Stimulated activated naive B cell treated with anti-CD40 and anti-IgM and Interleukin-4, amounts not matched to agents 10 μg/mL and 1 μg/mL and 100 μg/mL, for 72 hours (primary cell): ENCODE measurements around the gene PARD6B.

Source experiments
- ATAC-seq, 2 donors: fragments of 150-1000 bp; cut with Tn5 transposase; replicated peaks; 2 replicates each; pipeline ENCODE4 v1.10.0; 2021; ENCODE audit warnings: moderate library complexity in 1 of 2
- DNase-seq: peaks from one replicate; pipeline ENCODE4 v3.0.0; 2021
- H3K27ac Mint-ChIP-seq: one replicate; pipeline ENCODE4 v1.8.0; 2022; ENCODE audit warnings: mild to moderate bottlenecking, mixed read lengths
- H3K27me3 Mint-ChIP-seq, 2 donors: one replicate each; pipeline ENCODE4 v1.8.0; 2022; ENCODE audit warnings: mixed read lengths in 2 of 2
- H3K36me3 Mint-ChIP-seq, 2 donors: one replicate each; pipeline ENCODE4 v1.8.0; 2022; ENCODE audit warnings: mixed read lengths in 2 of 2, mild to moderate bottlenecking in 1 of 2
- H3K4me1 Mint-ChIP-seq, 2 donors: one replicate each; pipeline ENCODE4 v1.8.0; 2022; ENCODE audit warnings: mixed read lengths in 2 of 2, mild to moderate bottlenecking in 1 of 2
- H3K4me3 Mint-ChIP-seq, 2 donors: one replicate each; pipeline ENCODE4 v1.8.0; 2022; ENCODE audit warnings: mild to moderate bottlenecking in 2 of 2, mixed read lengths in 2 of 2, moderate library complexity in 1 of 2
- H3K9me3 Mint-ChIP-seq, 2 donors: one replicate each; pipeline ENCODE4 v1.8.0; 2022; ENCODE audit warnings: mixed read lengths in 2 of 2, mild to moderate bottlenecking in 1 of 2

The PARD6B gene

DNA sequence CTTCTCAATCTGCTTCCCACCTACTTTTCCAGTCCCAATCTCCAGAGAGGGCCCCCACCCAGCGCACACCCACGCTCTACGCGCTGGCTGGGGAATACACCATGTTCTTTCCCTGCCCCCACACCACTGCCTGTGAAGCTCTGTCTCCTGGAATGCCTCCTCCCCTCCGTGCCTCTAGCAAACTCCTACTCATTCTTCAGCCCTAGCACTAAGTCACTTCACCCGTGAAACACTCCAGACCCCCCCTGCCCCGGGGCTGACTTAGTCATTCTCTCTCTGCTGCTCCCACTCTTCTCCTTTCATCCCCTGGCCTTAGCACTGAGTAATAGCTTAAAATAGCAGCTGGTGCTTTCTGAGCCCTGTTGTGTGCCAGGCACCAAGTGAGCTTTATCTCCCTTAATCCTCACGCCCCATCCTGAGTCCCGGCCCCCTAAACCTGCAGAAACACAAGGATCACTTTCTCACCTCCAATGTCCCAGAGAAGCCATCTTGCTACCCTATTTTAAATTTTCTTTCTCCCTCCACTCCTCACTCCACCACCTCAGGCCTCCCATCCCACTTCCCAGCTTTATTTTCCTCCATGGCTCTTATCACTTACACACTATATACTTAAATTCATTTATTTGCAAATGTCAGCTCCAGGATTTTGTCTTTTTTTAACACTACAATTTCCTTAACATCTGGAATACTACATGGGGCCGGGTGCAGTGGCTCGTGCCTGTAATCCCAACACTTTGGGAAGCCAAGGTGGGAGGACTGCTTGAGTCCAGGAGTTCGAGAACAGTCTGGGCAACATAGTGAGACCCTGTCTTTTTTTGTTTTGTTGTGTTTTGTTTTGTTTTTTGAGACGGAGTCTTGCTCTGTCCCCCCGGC is 6.3 kb upstream of the PARD6B start:
- Mint-ChIP-seq H3K9me3 (no peaks in the 10 kb centered on the region), H3K36me3 (no peaks in the 10 kb centered on the region), H3K27ac (no peak overlapping the region), H3K4me1 (peaks cover 1 to 2% of the 10 kb centered on the region in 2 donors), H3K27me3 (no peaks in the 10 kb centered on the region), H3K4me3 (no peak overlapping the region)
- ATAC-seq (peak; percentile 29 to 68), DNase-seq (no peak)

DNA sequence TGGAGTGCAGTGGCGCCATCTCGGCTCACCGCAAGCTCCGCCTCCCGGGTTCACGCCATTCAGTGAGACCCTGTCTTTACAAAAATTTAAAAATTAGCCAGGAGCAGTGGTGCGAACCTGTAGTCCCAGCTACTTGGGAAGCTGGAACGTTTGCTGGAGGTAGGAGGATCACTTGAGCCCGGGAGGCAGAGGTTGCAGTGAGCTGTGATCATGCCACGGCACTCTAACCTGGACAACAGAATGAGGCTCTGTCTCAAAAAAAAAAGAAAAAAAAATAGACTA is 5.7 kb upstream of the PARD6B start:
- Mint-ChIP-seq H3K27me3 (no peaks in the 10 kb centered on the region), H3K27ac (no peak overlapping the region), H3K4me3 (no peak overlapping the region), H3K36me3 (no peaks in the 10 kb centered on the region), H3K9me3 (no peaks in the 10 kb centered on the region), H3K4me1 (peaks cover 4 to 7% of the 10 kb centered on the region in 2 donors)
- no peak for DNase-seq
- no peak for ATAC-seq

DNA sequence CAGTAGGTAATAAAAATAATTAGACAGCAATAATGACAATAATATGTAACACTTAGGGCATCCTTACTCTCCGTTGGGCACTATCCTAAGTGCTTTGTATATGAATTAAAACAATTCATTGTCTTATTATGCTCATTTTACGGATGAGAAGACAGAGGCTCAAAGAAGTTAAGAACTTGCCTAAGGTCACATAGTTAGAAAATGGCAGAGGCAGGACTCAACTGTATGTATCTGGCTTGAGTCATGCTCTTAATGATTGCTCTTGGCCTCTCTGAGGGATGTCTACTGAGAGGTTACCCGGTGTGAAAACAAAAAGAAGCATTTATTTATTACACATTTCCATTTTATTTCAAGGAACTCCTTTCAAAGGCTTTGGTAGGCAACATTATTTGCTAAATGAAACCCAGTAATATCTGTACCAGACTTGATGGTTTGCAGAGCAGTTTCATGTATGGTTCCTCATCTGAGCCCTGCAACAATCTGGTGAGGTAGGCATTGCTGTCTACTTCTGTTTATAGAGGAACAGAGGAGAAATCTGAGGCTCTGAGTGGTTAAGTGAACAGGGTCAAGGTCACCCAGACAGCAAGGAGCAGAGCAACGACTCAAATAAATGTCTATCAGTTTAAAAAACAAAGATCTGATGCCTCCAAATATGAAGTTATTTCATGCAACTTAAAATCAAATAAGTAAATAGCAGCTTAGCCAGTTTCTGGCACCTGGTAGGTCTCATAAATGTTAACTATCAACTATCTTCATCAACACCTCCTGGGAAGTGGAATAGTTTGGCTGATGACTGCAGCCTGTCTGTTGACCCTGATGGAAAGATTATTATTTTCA is 4.2 kb upstream of the PARD6B start:
- no peak overlapping the region for H3K27ac Mint-ChIP-seq
- peaks cover 4 to 9% of the 10 kb centered on the region in 2 donors for H3K4me1 Mint-ChIP-seq
- no peaks in the 10 kb centered on the region for H3K9me3 Mint-ChIP-seq
- no peaks in the 10 kb centered on the region for H3K27me3 Mint-ChIP-seq
- H3K4me3 Mint-ChIP-seq: no peak overlapping the region
- ATAC-seq (no peak), DNase-seq (no peak)
- no peaks in the 10 kb centered on the region for H3K36me3 Mint-ChIP-seq

DNA sequence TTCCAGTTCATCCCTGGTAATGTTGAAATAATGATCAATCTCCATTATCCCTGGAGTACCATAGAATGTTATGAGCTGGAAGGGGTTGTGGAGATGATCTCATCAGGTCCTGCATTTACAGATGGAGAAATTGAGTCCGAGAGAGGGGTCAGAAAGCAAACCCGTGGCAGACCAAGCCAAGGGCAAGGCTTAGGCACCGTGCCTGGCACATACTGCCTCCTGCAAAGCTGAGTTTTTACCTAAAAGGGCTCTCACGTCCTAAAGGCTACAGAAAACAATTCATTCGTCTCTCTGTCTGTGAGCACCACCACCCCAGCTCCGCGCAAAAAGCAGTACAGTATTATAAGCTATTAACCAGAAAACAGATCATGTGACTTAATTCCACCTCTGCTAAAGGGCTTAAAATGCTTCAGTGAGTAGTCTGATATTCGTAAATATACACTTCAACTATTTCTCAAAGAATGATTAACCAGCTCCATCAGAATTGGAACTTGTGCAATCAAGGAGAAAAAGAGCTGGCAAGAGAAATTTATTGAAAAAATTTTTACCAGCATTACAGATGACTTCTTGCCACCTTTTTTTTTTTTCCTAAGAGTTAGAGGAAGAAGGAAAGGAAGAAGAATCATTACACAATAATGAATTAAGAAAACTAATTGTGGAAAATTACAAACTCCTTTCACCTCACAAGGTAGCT is 3.4 kb upstream of the PARD6B start:
- Mint-ChIP-seq H3K4me3 (no peak overlapping the region), H3K9me3 (no peaks in the 10 kb centered on the region), H3K27me3 (no peaks in the 10 kb centered on the region), H3K36me3 (no peaks in the 10 kb centered on the region), H3K4me1 (peaks cover 7 to 17% of the 10 kb centered on the region in 2 donors), H3K27ac (no peak overlapping the region)
- DNase-seq (no peak), ATAC-seq (no peak)

DNA sequence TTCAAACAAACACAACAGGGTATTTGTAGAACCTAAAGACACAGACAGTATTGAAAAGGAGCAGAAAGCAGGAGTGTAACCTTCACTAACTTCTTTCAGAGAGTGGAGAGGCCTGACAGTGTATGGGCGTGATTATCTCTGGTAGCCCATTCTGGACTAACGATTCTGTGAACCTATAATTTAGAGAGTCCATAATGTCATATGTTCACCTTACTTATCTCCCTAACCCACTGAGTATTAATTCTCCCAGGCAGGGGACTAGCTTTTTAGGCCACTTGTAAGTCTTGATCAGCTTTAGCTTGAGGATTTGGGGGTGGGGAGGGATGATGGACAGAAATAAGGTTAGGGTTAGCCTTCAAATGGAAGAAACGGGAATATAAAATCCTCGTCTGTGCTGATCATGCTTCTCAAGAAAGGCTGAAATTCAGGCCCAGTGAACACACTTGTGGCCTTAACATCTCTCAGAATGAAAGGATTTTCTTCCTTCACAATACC is 2.8 kb upstream of the PARD6B start:
- ATAC-seq (no peak), DNase-seq (no peak)
- H3K27me3 Mint-ChIP-seq: no peaks in the 10 kb centered on the region
- H3K4me3 Mint-ChIP-seq: no peak overlapping the region
- H3K27ac Mint-ChIP-seq: no peak overlapping the region
- peaks cover 7 to 17% of the 10 kb centered on the region in 2 donors for H3K4me1 Mint-ChIP-seq
- H3K36me3 Mint-ChIP-seq: no peaks in the 10 kb centered on the region
- H3K9me3 Mint-ChIP-seq: no peaks in the 10 kb centered on the region

DNA sequence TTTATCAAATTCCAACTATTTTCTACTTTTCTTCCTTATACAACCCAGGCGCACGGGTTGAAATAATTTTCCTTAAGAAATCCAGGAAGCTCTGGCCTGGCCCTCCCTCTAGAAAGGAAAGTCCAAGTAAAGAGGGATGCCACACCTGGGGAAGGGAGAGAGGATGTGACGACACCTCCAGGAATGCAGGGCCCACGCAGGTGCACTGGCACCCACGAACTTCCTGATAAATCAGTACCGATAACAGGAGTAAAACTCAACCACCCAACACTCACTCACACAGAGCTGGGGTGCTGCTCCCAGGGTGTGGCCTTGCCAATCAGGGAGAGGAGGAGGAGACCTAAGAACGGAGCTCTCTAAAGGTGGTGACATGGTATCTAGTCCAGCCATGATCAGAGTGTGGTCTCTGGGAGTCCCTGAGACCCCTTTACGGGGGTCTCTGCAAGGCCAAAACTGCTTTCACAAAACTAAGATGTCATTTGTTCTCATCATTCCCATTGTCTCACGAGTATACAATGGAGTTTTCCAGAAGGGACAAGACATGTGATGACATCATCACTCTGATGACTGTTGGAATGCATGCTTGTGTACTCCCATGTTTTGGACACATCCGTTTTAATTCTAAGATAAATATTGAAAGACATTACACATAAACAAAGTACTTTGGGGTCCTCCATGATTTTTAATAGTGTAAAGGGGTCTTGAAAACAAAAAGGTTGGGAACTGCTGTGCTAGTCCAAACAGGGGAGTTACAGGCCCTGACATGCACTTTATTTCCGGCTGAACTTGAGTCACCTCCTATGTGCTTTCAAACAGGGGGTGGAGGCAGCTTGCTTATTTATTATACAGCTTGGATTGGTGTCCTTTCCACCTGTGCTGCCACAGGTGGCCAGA is 2.2 kb upstream of the PARD6B start:
- Mint-ChIP-seq H3K27me3 (no peaks in the 10 kb centered on the region), H3K27ac (no peak overlapping the region), H3K4me1 (peaks cover 7 to 17% of the 10 kb centered on the region in 2 donors), H3K4me3 (no peak overlapping the region), H3K36me3 (no peaks in the 10 kb centered on the region), H3K9me3 (no peaks in the 10 kb centered on the region)
- no peak for ATAC-seq
- DNase-seq: no peak

DNA sequence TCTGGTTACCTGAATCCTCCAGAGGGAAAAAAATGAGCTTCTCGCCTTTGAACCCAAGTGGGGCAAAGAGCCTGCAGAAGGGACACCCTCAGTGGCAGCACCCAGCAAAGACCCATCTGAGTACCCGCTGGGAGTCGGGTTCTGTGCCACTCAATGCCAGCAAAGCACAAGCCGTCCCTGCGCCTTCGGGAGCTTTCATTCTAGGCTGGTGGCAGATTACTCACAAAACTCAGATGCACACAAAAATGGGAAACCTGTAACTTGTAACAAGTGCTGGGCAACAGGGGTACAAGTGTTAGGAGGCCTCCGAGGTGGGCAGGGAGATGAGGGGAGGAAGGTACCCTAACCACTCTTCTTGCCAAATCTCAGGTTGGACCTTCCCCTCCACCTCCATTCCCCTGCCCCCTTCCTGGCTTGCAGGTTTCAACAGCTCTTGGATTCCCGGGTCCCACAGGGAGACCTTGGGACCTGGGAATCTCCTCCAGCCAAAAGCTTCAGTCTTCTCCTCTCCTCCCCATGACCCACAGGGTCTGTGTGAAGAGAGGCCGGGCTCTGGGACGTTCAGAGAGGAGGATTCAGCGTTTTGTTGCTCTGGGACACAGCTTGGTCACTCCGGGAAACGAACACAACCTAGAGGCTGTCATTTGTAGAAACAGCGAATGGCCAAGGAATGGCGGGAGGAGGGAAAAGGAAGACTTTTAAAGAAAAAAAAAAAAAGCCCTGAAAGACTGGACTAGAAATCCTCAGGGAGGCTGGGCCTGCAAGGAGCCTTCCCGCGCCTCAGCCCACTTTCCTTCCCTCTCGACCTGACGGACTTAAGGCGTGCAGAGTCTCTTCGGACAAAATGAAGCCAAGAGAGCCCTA is 1.2 kb upstream of the PARD6B start:
- no peaks in the 10 kb centered on the region for H3K9me3 Mint-ChIP-seq
- peaks cover 7 to 17% of the 10 kb centered on the region in 2 donors for H3K4me1 Mint-ChIP-seq
- H3K4me3 Mint-ChIP-seq: peak overlapping the region; percentile 89 to 91
- H3K27ac Mint-ChIP-seq: peak overlapping the region; percentile 84
- no peaks in the 10 kb centered on the region for H3K27me3 Mint-ChIP-seq
- ATAC-seq: no peak
- no peaks in the 10 kb centered on the region for H3K36me3 Mint-ChIP-seq
- no peak for DNase-seq

DNA sequence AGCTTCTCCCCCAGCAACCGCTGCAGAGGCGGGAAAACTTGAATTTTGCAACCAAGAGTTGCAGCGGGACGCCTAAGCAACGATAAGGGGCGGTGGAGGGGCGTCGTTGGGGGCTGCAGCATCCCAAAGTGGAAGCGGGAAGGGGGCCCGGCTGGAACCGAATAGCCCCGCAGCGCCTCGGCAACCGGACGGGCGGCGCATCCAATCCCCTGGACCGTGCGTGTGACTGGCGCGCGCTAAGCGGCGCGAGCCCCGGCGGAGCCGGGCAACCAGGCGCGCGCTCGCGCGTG is 670 bp upstream of the PARD6B start:
- Mint-ChIP-seq H3K36me3 (no peaks in the 10 kb centered on the region), H3K27ac (peak overlapping the region; percentile 91), H3K27me3 (no peaks in the 10 kb centered on the region), H3K4me3 (peak overlapping the region; percentile 89 to 91), H3K4me1 (peaks cover 8 to 18% of the 10 kb centered on the region in 2 donors), H3K9me3 (no peaks in the 10 kb centered on the region)
- DNase-seq: no peak
- peak; percentile 1 to 8 for ATAC-seq

DNA sequence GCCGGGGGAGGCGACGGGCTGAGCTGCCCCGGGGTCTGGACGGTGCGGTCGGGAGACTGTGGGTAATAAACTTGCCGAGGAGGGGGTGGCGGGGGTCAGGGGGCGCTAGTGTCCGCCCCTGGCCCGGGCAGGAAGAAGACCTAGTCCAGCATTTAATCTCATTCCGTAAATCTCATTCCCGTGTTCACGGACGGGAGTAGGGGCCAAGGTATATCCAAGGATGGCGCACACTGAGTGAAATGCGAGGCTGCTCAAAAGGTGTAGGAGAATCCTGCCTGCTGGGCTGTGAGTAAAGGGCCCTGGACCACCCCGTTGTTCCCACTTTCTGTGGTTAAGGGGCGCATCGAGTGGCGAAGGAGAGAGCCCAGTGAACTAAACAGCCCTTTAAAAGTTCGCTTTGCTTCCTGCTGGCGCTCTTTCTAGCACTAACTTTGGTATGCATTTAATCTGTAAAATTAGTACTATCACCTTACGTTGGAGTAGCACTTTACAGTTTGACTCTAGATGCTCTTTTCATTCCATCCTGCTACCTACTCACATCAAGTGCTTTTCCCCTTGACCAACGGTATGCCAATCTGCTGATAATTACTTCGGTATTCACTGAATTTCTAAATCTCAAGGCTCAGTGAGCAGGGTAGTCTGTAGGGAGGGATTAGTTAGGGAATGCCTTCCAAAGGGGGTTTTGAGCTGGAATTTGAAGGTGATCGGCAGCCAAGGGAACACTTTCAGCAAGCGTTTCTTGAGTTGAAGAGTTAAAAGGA is 730 bp downstream of the PARD6B start:
- Mint-ChIP-seq H3K9me3 (no peaks in the 10 kb centered on the region), H3K27me3 (no peaks in the 10 kb centered on the region), H3K4me3 (peak overlapping the region; percentile 89 to 91), H3K4me1 (peaks cover 11 to 24% of the 10 kb centered on the region in 2 donors), H3K36me3 (peaks cover 0 to 4% of the 10 kb centered on the region in 2 donors), H3K27ac (peak overlapping the region; percentile 14)
- ATAC-seq: no peak
- DNase-seq: no peak

DNA sequence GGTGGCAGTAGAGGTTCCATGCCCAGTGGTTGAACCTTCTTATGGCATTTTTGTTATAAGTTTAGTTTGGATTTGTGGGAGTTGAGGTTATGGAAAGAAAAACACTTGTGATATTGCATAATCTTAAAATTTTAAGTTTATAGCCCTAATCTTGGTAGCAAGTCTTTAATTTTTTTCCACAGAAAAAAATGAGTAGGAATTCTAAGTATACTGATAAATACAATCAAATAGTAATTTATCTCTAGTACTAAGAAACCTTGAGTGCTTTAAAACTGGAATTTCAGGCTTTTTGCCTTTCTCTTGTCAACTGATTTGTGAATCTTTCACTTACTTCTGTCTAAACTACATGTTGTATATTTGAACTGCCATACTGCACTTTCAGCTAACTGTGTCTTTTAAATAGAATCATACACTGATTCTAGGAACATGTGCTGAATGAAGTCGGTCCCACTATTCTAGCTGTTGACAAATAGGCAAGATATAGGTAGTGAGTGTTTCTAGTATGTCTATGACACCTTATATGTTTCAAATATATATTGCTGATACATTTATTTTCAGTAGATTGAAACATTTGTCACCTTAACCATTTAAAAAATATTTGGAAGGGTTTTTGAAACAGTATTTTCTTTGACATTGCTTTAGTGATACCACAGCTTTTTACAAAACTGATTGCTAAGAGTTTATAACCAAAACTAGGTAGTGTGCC is 2.4 kb downstream of the PARD6B start:
- no peaks in the 10 kb centered on the region for H3K9me3 Mint-ChIP-seq
- no peak overlapping the region for H3K4me3 Mint-ChIP-seq
- no peaks in the 10 kb centered on the region for H3K27me3 Mint-ChIP-seq
- no peak for ATAC-seq
- no peak for DNase-seq
- no peak overlapping the region for H3K27ac Mint-ChIP-seq
- H3K4me1 Mint-ChIP-seq: peaks cover 14 to 24% of the 10 kb centered on the region in 2 donors
- peaks cover 1 to 9% of the 10 kb centered on the region in 2 donors for H3K36me3 Mint-ChIP-seq

DNA sequence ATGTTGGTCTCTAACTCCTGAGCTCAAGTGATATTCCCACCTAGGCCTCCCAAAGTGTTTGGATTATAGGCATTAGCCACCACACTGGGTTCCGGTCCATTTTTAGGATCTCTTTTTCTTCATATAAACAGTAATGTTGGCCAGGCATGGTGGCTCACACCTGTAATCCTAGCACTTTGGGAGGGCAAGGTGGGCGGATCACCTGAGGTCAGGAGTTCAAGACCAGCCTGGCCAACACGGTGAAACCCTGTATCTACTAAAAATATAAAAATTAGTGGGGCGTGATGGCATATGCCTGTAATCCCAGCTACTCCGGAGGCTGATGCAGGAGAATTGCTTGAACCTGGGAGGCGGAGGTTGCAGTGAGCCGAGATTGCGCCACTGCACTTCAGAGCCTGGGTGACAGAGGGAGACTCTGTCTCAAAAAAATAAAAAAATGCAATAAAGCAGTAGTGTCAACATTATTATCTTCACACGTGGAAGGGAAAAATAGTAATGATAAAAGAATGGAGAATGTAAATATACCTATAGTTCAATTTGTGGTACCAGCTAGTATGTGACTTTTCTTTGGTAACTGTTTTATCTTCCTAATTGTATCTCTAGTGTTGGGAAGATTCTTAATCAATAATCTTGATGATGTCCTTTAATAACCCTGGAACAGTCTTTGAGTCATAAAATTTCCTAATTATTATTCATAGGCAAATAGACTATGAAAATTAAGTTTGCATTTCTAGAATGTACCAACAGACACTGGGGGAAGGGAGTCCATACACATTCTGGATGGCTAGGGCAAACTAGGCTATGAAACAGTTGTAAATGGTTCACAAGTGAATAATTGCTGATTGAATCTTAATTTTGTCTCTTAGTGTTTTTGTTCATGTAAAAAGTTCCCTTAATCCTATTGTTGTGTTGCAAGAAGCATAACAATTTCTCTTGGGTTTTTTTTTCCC is 3.6 kb downstream of the PARD6B start:
- peaks cover 13 to 28% of the 10 kb centered on the region in 2 donors for H3K4me1 Mint-ChIP-seq
- peaks cover 6 to 17% of the 10 kb centered on the region in 2 donors for H3K36me3 Mint-ChIP-seq
- no peaks in the 10 kb centered on the region for H3K27me3 Mint-ChIP-seq
- ATAC-seq (no peak), DNase-seq (no peak)
- no peak overlapping the region for H3K27ac Mint-ChIP-seq
- no peak overlapping the region for H3K4me3 Mint-ChIP-seq
- H3K9me3 Mint-ChIP-seq: no peaks in the 10 kb centered on the region
